Natural killer cell (primary cell): ENCODE measurements around the gene MIGA2. TPM values are rescaled to one million over a fixed set of nuclear protein-coding genes. Genes with fewer than 3 reads are reported as not detected.

Experiments used
- ATAC-seq, 3 donors: fragments of 150-1000 bp in 2 of 3; fragments of 200-7000 bp in 1 of 3; cut with Tn5 transposase; 1 replicate in 1 of 3; 2 replicates in 2 of 3; pipeline ENCODE4 v1.10.0; 2021; ENCODE audit warnings: mild to moderate bottlenecking in 2 of 3, moderate library complexity in 2 of 3
- DNase-seq, 2 donors: peaks; one replicate each; pipeline versions ENCODE4 v3.0.0 to v3.0.0-alpha.2; 2013 to 2021; ENCODE audit warnings: mixed read lengths in 1 of 2
- H3K27ac ChIP-seq: one replicate; pipeline ENCODE4 v1.5.1; 2013; ENCODE audit warnings: mild to moderate bottlenecking, low read length
- H3K27me3 ChIP-seq: one replicate; pipeline ENCODE4 v1.6.1; 2013; ENCODE audit warnings: low read length; ENCODE audit not compliant: control insufficient read depth, insufficient read depth
- H3K36me3 ChIP-seq: one replicate; pipeline ENCODE4 v1.6.1; 2013; ENCODE audit warnings: low read length; ENCODE audit not compliant: control insufficient read depth, insufficient read depth
- H3K4me1 ChIP-seq: one replicate; pipeline ENCODE4 v1.6.1; 2013; ENCODE audit warnings: low read length; ENCODE audit not compliant: control insufficient read depth, insufficient read depth
- H3K4me3 ChIP-seq: one replicate; pipeline ENCODE4 v1.5.1; 2013; ENCODE audit warnings: low read length
- H3K9me3 ChIP-seq: one replicate; pipeline ENCODE4 v1.6.1; 2013; ENCODE audit warnings: low read length; ENCODE audit not compliant: control insufficient read depth, insufficient read depth
- H3K27ac Mint-ChIP-seq, 2 donors: one replicate each; pipeline ENCODE4 v1.8.0; 2022; ENCODE audit warnings: mild to moderate bottlenecking in 2 of 2, mixed read lengths in 2 of 2, moderate library complexity in 1 of 2
- H3K27me3 Mint-ChIP-seq, 2 donors: one replicate each; pipeline ENCODE4 v1.8.0; 2022; ENCODE audit warnings: low read depth in 2 of 2, mixed read lengths in 2 of 2
- H3K36me3 Mint-ChIP-seq: one replicate; pipeline ENCODE4 v1.8.0; 2022; ENCODE audit warnings: mixed read lengths
- H3K4me1 Mint-ChIP-seq, 2 donors: one replicate each; pipeline ENCODE4 v1.8.0; 2022; ENCODE audit warnings: mixed read lengths in 2 of 2
- H3K4me3 Mint-ChIP-seq: one replicate; pipeline ENCODE4 v1.8.0; 2022; ENCODE audit warnings: mild to moderate bottlenecking, moderate library complexity, mixed read lengths
- H3K9me3 Mint-ChIP-seq, 2 donors: one replicate each; pipeline ENCODE4 v1.8.0; 2022; ENCODE audit warnings: mixed read lengths in 2 of 2
- WGBS: methylation state at CpG from one replicate; pipeline ENCODE4 v1.1.7; 2013; ENCODE audit warnings: missing lambda C conversion rate; ENCODE audit not compliant: insufficient coverage; 5-methylcytosine and 5-hydroxymethylcytosine counted together
- intact Hi-C: fragments of 100-400 bp; cut with micrococcal nuclease; formaldehyde crosslinking; loops from one replicate; pipeline ENCODE4 v1.14.2; 2022
- total RNA-seq, 4 donors: library from RNA; stranded (reverse); fragments of 120-200 nt in 1 of 4; gene quantifications; one replicate each; pipeline versions ENCODE4 v1.2.3 to v1.2.4, GENCODE V29; 2013 to 2022
- TF ChIP-seq, protein P1 (sequence below): fragments of 200-600 bp; IDR thresholded peaks from one replicate; pipeline ENCODE4 v1.8.0; 2022; ENCODE audit warnings: antibody characterized with exemption

Gene MIGA2
- total RNA-seq, 3 donors from 2014 or later (not counting 1 experiment from before 2014, with no cell fraction given), result 67.3 to 77.9 (median 73.9) TPM

DNA sequence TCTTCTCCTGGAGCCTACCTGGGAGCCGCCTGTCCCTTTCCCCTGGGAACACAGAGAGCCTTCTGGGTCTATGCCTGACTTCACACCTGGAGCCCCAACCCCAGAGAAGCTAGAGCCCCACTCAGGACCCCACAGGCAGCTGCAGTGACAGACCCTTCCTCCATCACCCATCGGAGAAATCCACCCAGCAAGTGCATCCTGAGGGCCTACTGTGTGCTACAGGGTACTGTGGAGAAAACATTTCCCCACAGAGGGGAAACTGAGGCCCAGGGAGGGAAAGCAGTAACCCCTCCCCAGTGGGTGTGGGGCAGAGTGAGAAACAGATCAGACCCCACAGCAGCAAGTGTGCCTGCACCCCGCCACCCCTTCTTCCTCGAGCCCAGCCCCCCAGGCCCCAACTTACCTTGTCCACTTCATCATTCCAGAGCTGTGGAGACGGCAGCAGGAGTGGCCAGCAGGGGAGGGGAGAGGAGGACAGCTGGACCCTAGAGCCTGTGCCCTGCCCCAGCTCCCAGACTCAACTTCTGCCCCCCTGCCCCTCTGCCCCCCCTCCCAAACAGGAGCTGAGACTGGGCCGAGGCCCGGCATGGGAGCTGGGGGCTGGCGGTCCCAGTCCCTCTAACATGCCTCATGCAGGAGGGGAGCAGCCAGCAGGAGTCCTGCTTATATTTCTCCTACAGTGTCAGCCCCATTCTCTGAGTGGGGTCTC lies 26.0 kb upstream of the MIGA2 start:
- Mint-ChIP-seq H3K27me3 (no peaks in the 10 kb centered on the region), H3K4me1 (peaks cover 0 to 5% of the 10 kb centered on the region in 2 donors), H3K36me3 (no peaks in the 10 kb centered on the region), H3K4me3 (no peak overlapping the region), H3K27ac (no peak overlapping the region), H3K9me3 (no peaks in the 10 kb centered on the region)
- 96% methylated on average over 5 of the region's 8 CpGs for WGBS
- H3K27ac ChIP-seq, result no peak overlapping the region
- no peak overlapping the region for H3K4me3 ChIP-seq
- TF ChIP-seq, protein P1, sequence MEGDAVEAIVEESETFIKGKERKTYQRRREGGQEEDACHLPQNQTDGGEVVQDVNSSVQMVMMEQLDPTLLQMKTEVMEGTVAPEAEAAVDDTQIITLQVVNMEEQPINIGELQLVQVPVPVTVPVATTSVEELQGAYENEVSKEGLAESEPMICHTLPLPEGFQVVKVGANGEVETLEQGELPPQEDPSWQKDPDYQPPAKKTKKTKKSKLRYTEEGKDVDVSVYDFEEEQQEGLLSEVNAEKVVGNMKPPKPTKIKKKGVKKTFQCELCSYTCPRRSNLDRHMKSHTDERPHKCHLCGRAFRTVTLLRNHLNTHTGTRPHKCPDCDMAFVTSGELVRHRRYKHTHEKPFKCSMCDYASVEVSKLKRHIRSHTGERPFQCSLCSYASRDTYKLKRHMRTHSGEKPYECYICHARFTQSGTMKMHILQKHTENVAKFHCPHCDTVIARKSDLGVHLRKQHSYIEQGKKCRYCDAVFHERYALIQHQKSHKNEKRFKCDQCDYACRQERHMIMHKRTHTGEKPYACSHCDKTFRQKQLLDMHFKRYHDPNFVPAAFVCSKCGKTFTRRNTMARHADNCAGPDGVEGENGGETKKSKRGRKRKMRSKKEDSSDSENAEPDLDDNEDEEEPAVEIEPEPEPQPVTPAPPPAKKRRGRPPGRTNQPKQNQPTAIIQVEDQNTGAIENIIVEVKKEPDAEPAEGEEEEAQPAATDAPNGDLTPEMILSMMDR, result no peak
- peak in 1 of 2 donors; percentile 2 for DNase-seq
- peaks cover 67% of the 10 kb centered on the region for H3K36me3 ChIP-seq
- no peaks in the 10 kb centered on the region for H3K4me1 ChIP-seq
- intact Hi-C loops, result no loop called here
- ATAC-seq, result no peak
- H3K9me3 ChIP-seq, result no peaks in the 10 kb centered on the region
- H3K27me3 ChIP-seq, result no peaks in the 10 kb centered on the region

DNA sequence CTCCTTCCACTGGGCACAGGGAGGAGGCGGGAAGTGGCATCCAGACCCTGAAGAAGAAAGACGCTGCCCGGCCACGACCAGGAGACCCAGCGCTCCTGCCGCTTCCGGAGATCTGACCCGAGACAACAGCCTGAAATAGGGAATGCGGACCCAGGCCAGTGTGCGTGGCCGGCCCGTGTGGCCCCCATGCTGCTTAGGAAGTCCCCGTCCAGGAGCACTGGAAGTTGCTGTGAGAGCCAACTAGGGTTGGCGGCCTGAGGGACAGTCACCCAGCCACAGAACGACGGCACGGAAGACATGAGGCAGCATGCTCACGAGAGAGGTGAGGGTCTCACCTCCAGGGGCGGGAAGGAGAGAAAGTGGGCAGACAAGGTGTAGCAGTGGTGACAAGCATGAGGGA lies 25.3 kb upstream of the MIGA2 start:
- Mint-ChIP-seq H3K27me3 (no peaks in the 10 kb centered on the region), H3K4me1 (peaks cover 0 to 5% of the 10 kb centered on the region in 2 donors), H3K36me3 (no peaks in the 10 kb centered on the region), H3K27ac (no peak overlapping the region), H3K9me3 (no peaks in the 10 kb centered on the region), H3K4me3 (no peak overlapping the region)
- Histone ChIP-seq H3K27me3 (no peaks in the 10 kb centered on the region), H3K9me3 (no peaks in the 10 kb centered on the region), H3K4me3 (no peak overlapping the region), H3K4me1 (no peaks in the 10 kb centered on the region), H3K27ac (no peak overlapping the region), H3K36me3 (peaks cover 59% of the 10 kb centered on the region)
- ATAC-seq, result no peak
- intact Hi-C loops, result no loop called here
- WGBS, result 97% methylated on average over 19 of the region's 19 CpGs
- DNase-seq, result no peak
- TF ChIP-seq, protein P1, result no peak

DNA sequence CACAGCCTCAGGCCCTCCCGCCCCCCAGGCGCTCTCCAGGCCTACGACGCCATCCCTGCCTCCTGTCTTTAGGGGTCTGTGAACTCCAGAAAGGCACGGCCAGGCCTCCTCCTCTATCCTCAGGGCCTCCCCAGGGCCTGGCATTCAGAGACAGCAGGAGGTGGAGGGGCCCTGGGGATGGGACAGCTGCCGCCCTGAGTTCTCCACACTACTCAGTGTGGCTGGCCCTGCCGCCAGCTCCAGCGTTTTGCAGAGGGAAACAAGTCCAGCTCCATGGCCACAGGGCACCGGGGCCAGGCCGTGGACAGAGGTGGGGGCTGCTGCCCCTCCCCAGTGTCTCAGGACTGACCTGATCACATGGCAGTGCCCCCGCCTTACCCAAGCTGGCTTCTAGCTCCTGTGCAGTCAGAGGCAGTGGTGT lies 24.7 kb upstream of the MIGA2 start:
- Mint-ChIP-seq H3K27ac (no peak overlapping the region), H3K36me3 (no peaks in the 10 kb centered on the region), H3K4me3 (no peak overlapping the region), H3K4me1 (peaks cover 0 to under 1% of the 10 kb centered on the region in 2 donors), H3K27me3 (no peaks in the 10 kb centered on the region), H3K9me3 (no peaks in the 10 kb centered on the region)
- Histone ChIP-seq H3K27ac (no peak overlapping the region), H3K9me3 (no peaks in the 10 kb centered on the region), H3K36me3 (peaks cover 53% of the 10 kb centered on the region), H3K27me3 (no peaks in the 10 kb centered on the region), H3K4me1 (no peaks in the 10 kb centered on the region), H3K4me3 (no peak overlapping the region)
- WGBS, result 95% methylated on average over 11 of the region's 11 CpGs
- TF ChIP-seq, protein P1, result no peak
- ATAC-seq (no peak), DNase-seq (no peak)
- intact Hi-C loops, result no loop called here

GRCh38 chr9:129012343-129012742 lies 24.1 kb upstream of the MIGA2 start:
- ATAC-seq (no peak), DNase-seq (no peak)
- Mint-ChIP-seq H3K4me1 (no peaks in the 10 kb centered on the region), H3K27ac (no peak overlapping the region), H3K9me3 (no peaks in the 10 kb centered on the region), H3K27me3 (no peaks in the 10 kb centered on the region), H3K4me3 (no peak overlapping the region), H3K36me3 (no peaks in the 10 kb centered on the region)
- Histone ChIP-seq H3K27ac (no peak overlapping the region), H3K36me3 (peaks cover 52% of the 10 kb centered on the region), H3K4me3 (no peak overlapping the region), H3K9me3 (no peaks in the 10 kb centered on the region), H3K27me3 (no peaks in the 10 kb centered on the region), H3K4me1 (no peaks in the 10 kb centered on the region)
- TF ChIP-seq, protein P1, result no peak
- intact Hi-C loops, result no loop called here
- WGBS, result 98% methylated on average over 7 of the region's 7 CpGs
